GM12878 (cell line): ENCODE data around the gene NRAS. TPM values are rescaled to one million over a fixed set of nuclear protein-coding genes. Genes with fewer than 3 reads are reported as not detected.

Experiments used
- ATAC-seq: fragments of 200-7000 bp; cut with Tn5 transposase; 3 replicates; pipeline ENCODE4 v1.9.1; 2020; ENCODE audit warnings: mild to moderate bottlenecking, moderate library complexity
- BruUV-seq: library from RNA; stranded (reverse); fragments of 400-500 nt; replicated peaks from 2 replicates; lab custom pipeline; 2021; lab: Mats Ljungman, UMichigan
- CTCF ChIA-PET: fragments of 300-600 bp; sonication (Branson Sonifier 250); formaldehyde crosslinking; extraction: SDS; loops from one replicate; lab custom pipeline; 2021; ENCODE audit warnings: inconsistent platforms; lab: Yijun Ruan, JAX
- POLR2A ChIA-PET: fragments of 350-600 bp; formaldehyde crosslinking; extraction: SDS; loops from one replicate; lab custom pipeline; 2021; ENCODE audit warnings: inconsistent platforms; lab: Charles Lee
- RAD21 ChIA-PET: fragments of 300-600 bp; sonication (Branson Sonifier 250); formaldehyde crosslinking; loops from one replicate; lab custom pipeline; 2023; ENCODE audit warnings: antibody characterized with exemption; ENCODE audit not compliant: unreplicated experiment; lab: Charles Lee
- SMC1A ChIA-PET: fragments of 300-600 bp; sonication (Branson Sonifier 250); formaldehyde crosslinking; loops from one replicate; lab custom pipeline; 2023; ENCODE audit not compliant: unreplicated experiment, uncharacterized antibody; lab: Charles Lee
- DNase-seq: peaks from one replicate; pipeline ENCODE4 v3.0.0-alpha.2; 2011; ENCODE audit warnings: low read depth, low spot score
- FAIRE-seq: peaks from 3 replicates; lab custom pipeline; 2011; peaks lifted over from hg19 to GRCh38; lab: Jason Lieb, UNC
- H2AFZ ChIP-seq: 2 replicates; pipeline ENCODE4 v1.6.0; 2011; ENCODE audit warnings: low read depth, low read length, control low read depth; ENCODE audit not compliant: control insufficient read depth
- H3K27ac ChIP-seq: 2 replicates; pipeline ENCODE4 v1.5.1; 2011; ENCODE audit warnings: control low read depth; ENCODE audit not compliant: control insufficient read depth, insufficient read depth
- H3K27me3 ChIP-seq, 2 experiments: replicated peaks in 1 of 2; 2 replicates each; pipeline versions ENCODE4 v1.6.0 to v1.6.1; 2011; ENCODE audit warnings: low read length in 1 of 2; ENCODE audit not compliant: control insufficient read depth in 2 of 2, insufficient read depth in 2 of 2
- H3K36me3 ChIP-seq, 2 experiments: 2 replicates each; pipeline ENCODE4 v1.5.1; 2011; ENCODE audit warnings: low read length in 1 of 2; ENCODE audit not compliant: control insufficient read depth in 2 of 2, insufficient read depth in 2 of 2
- H3K4me1 ChIP-seq: 2 replicates; pipeline ENCODE4 v1.6.1; 2011; ENCODE audit warnings: mild to moderate bottlenecking, low read length, moderate library complexity, mixed read lengths; ENCODE audit not compliant: control insufficient read depth, insufficient read depth
- H3K4me2 ChIP-seq: 2 replicates; pipeline ENCODE4 v1.6.0; 2011; ENCODE audit warnings: control low read depth; ENCODE audit not compliant: control insufficient read depth, insufficient read depth
- H3K4me3 ChIP-seq: fragments of 200-600 bp; sonication (generic); 2 replicates; pipeline ENCODE4 v1.5.1; 2016
- H3K79me2 ChIP-seq: 2 replicates; pipeline ENCODE4 v1.6.0; 2011; ENCODE audit warnings: low read length; ENCODE audit not compliant: control insufficient read depth, insufficient read depth
- H3K9ac ChIP-seq: 2 replicates; pipeline ENCODE4 v1.8.0; 2011; ENCODE audit warnings: low read length, control low read depth, mixed read lengths; ENCODE audit not compliant: control insufficient read depth, insufficient read depth
- H3K9me3 ChIP-seq: replicated peaks from 3 replicates; pipeline ENCODE4 v1.5.1; 2011; ENCODE audit warnings: mild to moderate bottlenecking, low read length; ENCODE audit not compliant: control insufficient read depth, insufficient read depth
- H4K20me1 ChIP-seq: 2 replicates; pipeline ENCODE4 v1.6.0; 2011; ENCODE audit not compliant: control insufficient read depth, insufficient read depth
- CHD4 ChIP-seq: fragments of 200-600 bp; sonication (generic); IDR thresholded peaks from 2 replicates; pipeline ENCODE4 v1.6.1; 2016; ENCODE audit warnings: mild to moderate bottlenecking
- CTCF ChIP-seq, 3 experiments: IDR thresholded peaks in 2 of 3; conservative IDR thresholded peaks in 1 of 3; 2 replicates each; pipeline ENCODE4 v1.5.1; 2011; ENCODE audit warnings: low read depth in 3 of 3, low read length in 3 of 3, mild to moderate bottlenecking in 3 of 3, control low read depth in 2 of 3, moderate library complexity in 2 of 3, inconsistent platforms in 1 of 3, mixed read lengths in 1 of 3; ENCODE audit not compliant: control insufficient read depth in 2 of 3, insufficient read depth in 1 of 3; ENCODE audit errors: extremely low read depth in 1 of 3
- EP300 ChIP-seq, 2 experiments: fragments of 150-350 bp in 1 of 2; IDR thresholded peaks; 2 replicates each; pipeline ENCODE4 v1.6.1; 2011 to 2012; ENCODE audit warnings: low read depth in 2 of 2, low read length in 2 of 2, borderline replicate concordance in 1 of 2, improper control_type of control experiment in 1 of 2, inconsistent platforms in 1 of 2; ENCODE audit not compliant: control insufficient read depth in 1 of 2
- HDAC6 ChIP-seq: fragments of 200-600 bp; sonication (generic); IDR thresholded peaks from one replicate; pipeline ENCODE4 v1.8.0; 2017; ENCODE audit warnings: antibody characterized with exemption; ENCODE audit not compliant: unreplicated experiment
- IKZF1 ChIP-seq: fragments of 450-650 bp; conservative IDR thresholded peaks from 2 replicates; pipeline ENCODE4 v1.6.1; 2017; ENCODE audit warnings: antibody characterized with exemption, mild to moderate bottlenecking
- IRF4 ChIP-seq: IDR thresholded peaks from 2 replicates; pipeline ENCODE4 v1.6.1; 2011; ENCODE audit warnings: low read depth, low read length
- KLF5 ChIP-seq: fragments of 450-650 bp; IDR thresholded peaks from 2 replicates; pipeline ENCODE4 v1.6.1; 2014; ENCODE audit warnings: mild to moderate bottlenecking; ENCODE audit not compliant: partially characterized antibody
- MEF2A ChIP-seq: IDR thresholded peaks from 2 replicates; pipeline ENCODE4 v1.6.1; 2011; ENCODE audit warnings: low read depth, mild to moderate bottlenecking, low read length, moderate library complexity; ENCODE audit not compliant: insufficient read depth
- NR2C1 ChIP-seq: fragments of 450-650 bp; IDR thresholded peaks from 2 replicates; pipeline ENCODE4 v1.6.1; 2017; ENCODE audit warnings: antibody characterized with exemption, mild to moderate bottlenecking, moderate library complexity
- POLR2A ChIP-seq: IDR thresholded peaks from 2 replicates; pipeline ENCODE4 v1.6.1; 2011; ENCODE audit warnings: low read depth, mild to moderate bottlenecking, low read length
- RBBP5 ChIP-seq: fragments of 200-600 bp; sonication (generic); conservative IDR thresholded peaks from 2 replicates; pipeline ENCODE4 v1.6.1; 2016
- SREBF1 ChIP-seq: IDR thresholded peaks from 2 replicates; pipeline ENCODE4 v1.6.1; 2012; ENCODE audit warnings: mild to moderate bottlenecking, low read length
- SREBF2 ChIP-seq: IDR thresholded peaks from 2 replicates; pipeline ENCODE4 v1.6.1; 2012; ENCODE audit warnings: mild to moderate bottlenecking, low read length
- ZNF24 ChIP-seq: fragments of 450-650 bp; IDR thresholded peaks from 2 replicates; pipeline ENCODE4 v1.6.1; 2017; ENCODE audit warnings: antibody characterized with exemption, mild to moderate bottlenecking
- WGBS: methylation state at CpG from one replicate; pipeline ENCODE4 v1.1.6; 2016; ENCODE audit warnings: low lambda C conversion rate; ENCODE audit not compliant: insufficient replicate concordance, insufficient coverage; ENCODE audit errors: missing lambda C conversion rate; 5-methylcytosine and 5-hydroxymethylcytosine counted together
- in situ Hi-C: fragments of 300-500 bp; cut with MboI; formaldehyde crosslinking; loops from 9 replicates; pipeline ENCODE4 v1.14.3; 2018; ENCODE audit warnings: mixed read lengths
- intact Hi-C: fragments of 100-400 bp; cut with micrococcal nuclease; formaldehyde crosslinking; loops from one replicate; pipeline ENCODE4 v1.14.2; 2022; ENCODE audit not compliant: unreplicated experiment
- polyA plus RNA-seq, 11 experiments: library from polyadenylated mRNA; depleted of rRNA in 4 of 11; unstranded in 6 of 11; stranded (reverse) in 5 of 11; fragments of >200 nt; fragmentation: Nextera tagmentation in 4 of 11; fragmentation: Illumina TruSeq in 1 of 11; extraction: Ambion mirVana in 4 of 11; extraction: Trizol in 1 of 11; gene quantifications; 1 replicate in 1 of 11; 2 replicates in 10 of 11; pipeline versions ENCODE4 v1.2.1 to v1.2.3, GENCODE V29; 2011 to 2016; ENCODE audit warnings: inconsistent platforms in 2 of 11, missing spikeins in 2 of 11, low read depth in 1 of 11
- total RNA-seq, 4 experiments: library from RNA; depleted of rRNA in 3 of 4; stranded (reverse); fragments of >200 nt in 3 of 4; fragmentation: Illumina TruSeq in 1 of 4; extraction: Trizol in 1 of 4; gene quantifications; 2 replicates each; pipeline versions ENCODE4 v1.2.1 to v1.2.3, GENCODE V29; 2013 to 2021
- TF ChIP-seq, protein P1 (sequence below): fragments of 450-650 bp; conservative IDR thresholded peaks from 2 replicates; pipeline ENCODE4 v1.6.1; 2017; ENCODE audit warnings: mild to moderate bottlenecking, moderate library complexity
- TF ChIP-seq, protein P2 (sequence below): fragments of 450-650 bp; IDR thresholded peaks from 2 replicates; pipeline ENCODE4 v1.6.1; 2016; ENCODE audit warnings: mild to moderate bottlenecking

Gene NRAS
- total and polyA plus RNA-seq, 10 of the 15 experiments (the other 5 are each of a cell fraction or from before 2014, with no cell fraction given), result 31.7 to 73.2 (median 66.2) TPM

GRCh38 chr1:114671939-114672275 lies 44.7 kb downstream of the NRAS start:
- H4K20me1 ChIP-seq, result no peaks in the 10 kb centered on the region
- DNase-seq, result no peak
- no peak for FAIRE-seq
- TF ChIP-seq IKZF1, result no peak
- no peak for TF ChIP-seq IRF4
- TF ChIP-seq ZNF24, result no peak
- no peak for TF ChIP-seq HDAC6
- TF ChIP-seq MEF2A, result no peak
- TF ChIP-seq, protein P1, sequence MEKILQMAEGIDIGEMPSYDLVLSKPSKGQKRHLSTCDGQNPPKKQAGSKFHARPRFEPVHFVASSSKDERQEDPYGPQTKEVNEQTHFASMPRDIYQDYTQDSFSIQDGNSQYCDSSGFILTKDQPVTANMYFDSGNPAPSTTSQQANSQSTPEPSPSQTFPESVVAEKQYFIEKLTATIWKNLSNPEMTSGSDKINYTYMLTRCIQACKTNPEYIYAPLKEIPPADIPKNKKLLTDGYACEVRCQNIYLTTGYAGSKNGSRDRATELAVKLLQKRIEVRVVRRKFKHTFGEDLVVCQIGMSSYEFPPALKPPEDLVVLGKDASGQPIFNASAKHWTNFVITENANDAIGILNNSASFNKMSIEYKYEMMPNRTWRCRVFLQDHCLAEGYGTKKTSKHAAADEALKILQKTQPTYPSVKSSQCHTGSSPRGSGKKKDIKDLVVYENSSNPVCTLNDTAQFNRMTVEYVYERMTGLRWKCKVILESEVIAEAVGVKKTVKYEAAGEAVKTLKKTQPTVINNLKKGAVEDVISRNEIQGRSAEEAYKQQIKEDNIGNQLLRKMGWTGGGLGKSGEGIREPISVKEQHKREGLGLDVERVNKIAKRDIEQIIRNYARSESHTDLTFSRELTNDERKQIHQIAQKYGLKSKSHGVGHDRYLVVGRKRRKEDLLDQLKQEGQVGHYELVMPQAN, result no peak
- no peak for TF ChIP-seq KLF5
- no peak for TF ChIP-seq SREBF2
- no peak for TF ChIP-seq RBBP5
- TF ChIP-seq CTCF (IDR thresholded peaks at IDR 0.05 in 2 of 3, conservative IDR thresholded peaks at IDR 0.05 in 1 of 3; ENCODE audit: control insufficient read depth in 2 of 3, extremely low read depth in 1 of 3, insufficient read depth in 1 of 3, low read depth in 3 of 3, low read length in 3 of 3), result no peak
- TF ChIP-seq, protein P2, sequence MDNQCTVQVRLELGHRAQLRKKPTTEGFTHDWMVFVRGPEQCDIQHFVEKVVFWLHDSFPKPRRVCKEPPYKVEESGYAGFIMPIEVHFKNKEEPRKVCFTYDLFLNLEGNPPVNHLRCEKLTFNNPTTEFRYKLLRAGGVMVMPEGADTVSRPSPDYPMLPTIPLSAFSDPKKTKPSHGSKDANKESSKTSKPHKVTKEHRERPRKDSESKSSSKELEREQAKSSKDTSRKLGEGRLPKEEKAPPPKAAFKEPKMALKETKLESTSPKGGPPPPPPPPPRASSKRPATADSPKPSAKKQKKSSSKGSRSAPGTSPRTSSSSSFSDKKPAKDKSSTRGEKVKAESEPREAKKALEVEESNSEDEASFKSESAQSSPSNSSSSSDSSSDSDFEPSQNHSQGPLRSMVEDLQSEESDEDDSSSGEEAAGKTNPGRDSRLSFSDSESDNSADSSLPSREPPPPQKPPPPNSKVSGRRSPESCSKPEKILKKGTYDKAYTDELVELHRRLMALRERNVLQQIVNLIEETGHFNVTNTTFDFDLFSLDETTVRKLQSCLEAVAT, result no peak
- TF ChIP-seq CHD4, result no peak
- no peak for TF ChIP-seq POLR2A
- TF ChIP-seq EP300 (IDR thresholded peaks at IDR 0.05; ENCODE audit: borderline replicate concordance in 1 of 2, control insufficient read depth in 1 of 2, low read depth in 2 of 2, low read length in 2 of 2), result no peak
- TF ChIP-seq SREBF1, result no peak
- TF ChIP-seq NR2C1, result no peak
- intact Hi-C loops (loop anchor here (5.0 kb wide), 1 partner anchor 325 kb away; no protein-coding TSS in a partner anchor), in situ Hi-C loops (loop anchor here (10.0 kb wide), 1 partner anchor 327 kb away; no protein-coding TSS in a partner anchor)
- ATAC-seq, result no peak
- CTCF ChIA-PET, result interaction anchor here (0.8 to 5.0 kb wide), 5 partner anchors 9 to 325 kb away, joined by 3 to 31 read pairs (median 4); partner anchors contain the start of gene AMPD1
- WGBS, result 43% methylated on average over 7 of the region's 7 CpGs
- H3K4me3 ChIP-seq, result no peak overlapping the region
- no peak overlapping the region for H3K9ac ChIP-seq
- POLR2A ChIA-PET, result no interaction called here
- no TSS peak for BruUV-seq
- SMC1A ChIA-PET, result interaction anchor here (0.6 to 1.2 kb wide), 3 partner anchors 11 to 288 kb away, joined by 3 to 5 read pairs (median 4); no protein-coding TSS in a partner anchor
- no peak overlapping the region for H3K4me2 ChIP-seq
- no peaks in the 10 kb centered on the region; a peak in 1 of 4 replicates for H3K27me3 ChIP-seq
- no peak overlapping the region for H2AFZ ChIP-seq
- RAD21 ChIA-PET, result no interaction called here
- no peaks in the 10 kb centered on the region for H3K79me2 ChIP-seq
- peaks cover 5% of the 10 kb centered on the region for H3K4me1 ChIP-seq
- no peaks in the 10 kb centered on the region for H3K9me3 ChIP-seq
- no peak overlapping the region for H3K27ac ChIP-seq
- H3K36me3 ChIP-seq, result no peaks in the 10 kb centered on the region
